ENCODE data around the gene DLK1. TPM values are rescaled to one million over a fixed set of nuclear protein-coding genes. Genes with fewer than 3 reads are reported as not detected.

Gene DLK1
- total RNA-seq, 1 experiment from 2014 or later, result 0.69 TPM

DNA sequence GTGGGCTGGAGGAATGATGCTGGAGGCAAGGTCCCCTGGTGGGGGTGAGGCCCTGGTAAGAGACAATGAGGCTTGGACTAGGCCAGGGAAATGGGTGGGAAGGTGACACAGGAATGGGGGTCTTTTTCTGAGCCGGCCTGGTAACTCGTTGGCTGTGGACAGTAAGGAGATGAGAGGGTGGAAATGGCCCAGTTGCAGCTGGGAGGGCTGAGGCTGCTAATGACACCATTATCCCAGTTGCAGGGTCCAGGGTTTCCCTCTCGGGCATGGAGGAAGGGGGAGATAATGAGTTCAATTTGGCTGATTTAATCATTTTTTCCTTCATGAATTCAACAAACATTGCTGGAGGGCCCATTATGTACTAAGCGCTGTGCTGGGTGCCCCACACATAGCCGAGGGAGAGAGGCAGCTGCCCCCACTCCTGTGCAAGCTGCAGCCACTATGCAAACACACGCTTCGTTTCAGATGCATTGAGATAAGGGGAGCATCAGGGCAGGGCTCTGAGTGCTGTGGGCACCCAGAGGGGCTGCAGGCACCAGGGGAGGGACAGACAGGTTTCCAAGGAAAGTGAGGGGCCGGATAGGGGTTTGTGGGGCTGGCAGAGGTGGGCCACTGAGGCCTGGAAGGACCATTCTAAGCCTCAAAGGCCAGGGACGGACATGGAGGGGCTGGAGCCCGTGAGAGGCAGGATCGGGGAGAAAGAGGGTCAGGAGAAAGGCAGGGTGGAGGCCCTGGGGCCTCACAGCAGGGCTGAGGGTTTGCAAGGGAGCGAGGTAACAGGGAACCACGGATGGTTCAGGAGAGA lies 56.0 kb downstream of the DLK1 start:
- BruUV-seq (replicated peaks), result no TSS peak
- H3K27me3 ChIP-seq (ENCODE audit: control insufficient read depth, insufficient read depth, low read length), result no peaks in the 10 kb centered on the region
- H3K36me3 ChIP-seq (ENCODE audit: control insufficient read depth, insufficient read depth, low read length), result no peaks in the 10 kb centered on the region
- H3K4me1 ChIP-seq (ENCODE audit: control insufficient read depth, insufficient read depth, low read length), result no peaks in the 10 kb centered on the region
- no peak overlapping the region for H3K4me3 ChIP-seq (ENCODE audit: low read depth in 2 of 2, low read length in 2 of 2)
- intact Hi-C loops (cut with micrococcal nuclease; ENCODE audit: unreplicated experiment) (no loop called here), in situ Hi-C loops (cut with HindIII; ENCODE audit: low pct_unique_long_range_greater_than_20kb, low sequenced_read_pairs) (no loop called here)
- no peaks in the 10 kb centered on the region for H3K9me3 ChIP-seq (ENCODE audit: control insufficient read depth, insufficient read depth, low read depth, low read length)
- CTCF ChIA-PET, result no interaction called here
- no peak for TF ChIP-seq REST (IDR thresholded peaks at IDR 0.05; ENCODE audit: insufficient read depth in 1 of 2, low read depth in 2 of 2, low read length in 1 of 2)
- no peak for ATAC-seq
- POLR2A ChIA-PET, result no interaction called here
- no peak overlapping the region for H3K27ac ChIP-seq (ENCODE audit: low read length)
- DNase-seq (ENCODE audit: low read depth, low spot score), result no peak

DNA sequence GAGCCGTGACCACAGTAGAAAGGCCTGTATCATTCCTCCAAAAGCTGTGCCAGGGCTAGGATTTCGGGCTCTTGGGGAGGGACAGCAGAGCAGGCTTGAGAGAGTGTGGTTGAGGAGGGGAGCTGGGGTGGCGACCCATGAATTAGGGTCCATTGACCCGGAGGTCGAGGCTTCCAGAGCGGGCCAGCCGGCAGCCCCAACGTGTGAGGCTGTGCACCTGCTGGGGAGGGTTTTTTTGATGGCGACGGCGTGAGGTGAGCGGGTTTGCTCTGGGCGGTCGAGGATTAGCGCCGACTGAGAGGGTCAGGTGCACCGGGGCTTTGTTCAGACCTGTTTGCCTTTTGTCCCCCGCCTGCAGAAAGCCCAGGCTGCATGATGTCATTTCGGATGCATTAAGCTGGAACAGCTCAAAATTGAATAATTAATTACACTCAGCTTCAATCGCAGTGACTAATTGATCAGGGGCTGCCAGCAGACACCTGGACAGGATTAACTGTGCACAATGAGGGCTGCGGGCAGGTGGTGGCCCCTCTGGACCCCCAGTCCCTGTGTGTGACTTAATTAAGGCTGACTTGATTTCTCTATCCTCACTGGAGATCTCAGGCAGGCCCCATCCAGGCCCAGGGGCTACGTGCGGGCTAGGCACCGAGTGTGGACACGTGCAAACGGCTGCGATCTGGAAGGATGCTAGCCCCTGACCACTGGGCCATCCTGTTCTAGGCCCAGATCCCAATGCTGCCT lies 57.1 kb downstream of the DLK1 start:
- POLR2A ChIA-PET, result no interaction called here
- intact Hi-C loops (cut with micrococcal nuclease; ENCODE audit: unreplicated experiment), result no loop called here
- DNase-seq (ENCODE audit: low read depth, low spot score), result no peak
- Histone ChIP-seq H3K4me1 (ENCODE audit: control insufficient read depth, insufficient read depth, low read length) (no peaks in the 10 kb centered on the region), H3K27ac (ENCODE audit: low read length) (no peak overlapping the region), H3K36me3 (ENCODE audit: control insufficient read depth, insufficient read depth, low read length) (no peaks in the 10 kb centered on the region), H3K4me3 (ENCODE audit: low read depth in 2 of 2, low read length in 2 of 2) (no peak overlapping the region), H3K27me3 (ENCODE audit: control insufficient read depth, insufficient read depth, low read length) (no peaks in the 10 kb centered on the region), H3K9me3 (ENCODE audit: control insufficient read depth, insufficient read depth, low read depth, low read length) (no peaks in the 10 kb centered on the region)
- TF ChIP-seq SIN3A (IDR thresholded peaks at IDR 0.05; ENCODE audit: borderline replicate concordance, insufficient read depth, low read depth, low read length) (no peak), REST (IDR thresholded peaks at IDR 0.05; ENCODE audit: insufficient read depth in 1 of 2, low read depth in 2 of 2, low read length in 1 of 2) (no peak), TCF7L2 (IDR thresholded peaks at IDR 0.05; ENCODE audit: low read depth, low read length) (no peak), POLR2AphosphoS5 (IDR thresholded peaks at IDR 0.05; ENCODE audit: low read depth, low read length) (no peak)
- TF ChIP-seq, protein P1, sequence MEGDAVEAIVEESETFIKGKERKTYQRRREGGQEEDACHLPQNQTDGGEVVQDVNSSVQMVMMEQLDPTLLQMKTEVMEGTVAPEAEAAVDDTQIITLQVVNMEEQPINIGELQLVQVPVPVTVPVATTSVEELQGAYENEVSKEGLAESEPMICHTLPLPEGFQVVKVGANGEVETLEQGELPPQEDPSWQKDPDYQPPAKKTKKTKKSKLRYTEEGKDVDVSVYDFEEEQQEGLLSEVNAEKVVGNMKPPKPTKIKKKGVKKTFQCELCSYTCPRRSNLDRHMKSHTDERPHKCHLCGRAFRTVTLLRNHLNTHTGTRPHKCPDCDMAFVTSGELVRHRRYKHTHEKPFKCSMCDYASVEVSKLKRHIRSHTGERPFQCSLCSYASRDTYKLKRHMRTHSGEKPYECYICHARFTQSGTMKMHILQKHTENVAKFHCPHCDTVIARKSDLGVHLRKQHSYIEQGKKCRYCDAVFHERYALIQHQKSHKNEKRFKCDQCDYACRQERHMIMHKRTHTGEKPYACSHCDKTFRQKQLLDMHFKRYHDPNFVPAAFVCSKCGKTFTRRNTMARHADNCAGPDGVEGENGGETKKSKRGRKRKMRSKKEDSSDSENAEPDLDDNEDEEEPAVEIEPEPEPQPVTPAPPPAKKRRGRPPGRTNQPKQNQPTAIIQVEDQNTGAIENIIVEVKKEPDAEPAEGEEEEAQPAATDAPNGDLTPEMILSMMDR (IDR thresholded peaks at IDR 0.05), result no peak
- no TSS peak for BruUV-seq (replicated peaks)
- CTCF ChIA-PET, result interaction anchor here (0.6 kb wide), 1 partner anchor 48 kb away, joined by 4 read pairs; no protein-coding TSS in a partner anchor
- in situ Hi-C loops (cut with HindIII; ENCODE audit: low pct_unique_long_range_greater_than_20kb, low sequenced_read_pairs), result no loop called here
- ATAC-seq, result no peak

Measured in Panc1 (cell line).